HG02840 (cell line): ENCODE measurements around the gene NBAS.

Experiments
- ATAC-seq: cut with Tn5 transposase; IDR thresholded peaks from one replicate; pipeline ENCODE4 v1.9.1; 2021; ENCODE audit warnings: mild to moderate bottlenecking, moderate library complexity, moderate number of reproducible peaks; ENCODE audit not compliant: unreplicated experiment, low FRiP score

The NBAS gene

DNA sequence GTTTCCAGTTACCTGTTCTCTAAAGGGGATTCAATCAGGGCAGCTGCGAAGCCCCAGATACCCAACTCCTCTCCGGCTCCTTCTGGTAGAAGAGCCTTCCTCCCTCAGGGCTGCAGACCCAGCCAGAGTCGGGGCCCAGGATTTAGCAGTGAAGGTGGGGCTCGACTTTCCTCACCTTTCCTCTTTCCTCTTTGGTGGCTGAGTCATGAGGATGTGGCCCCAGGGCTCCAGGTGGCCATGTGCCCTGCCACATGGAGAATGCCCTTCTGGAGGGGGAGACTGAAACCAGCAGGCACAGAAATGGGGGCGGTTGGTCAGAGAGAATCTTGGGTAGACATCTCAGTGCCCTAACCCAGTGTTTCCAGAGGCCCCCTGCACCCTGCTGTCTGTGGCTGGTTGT, 402.6 kb downstream of the NBAS start:
- no peak for ATAC-seq

DNA sequence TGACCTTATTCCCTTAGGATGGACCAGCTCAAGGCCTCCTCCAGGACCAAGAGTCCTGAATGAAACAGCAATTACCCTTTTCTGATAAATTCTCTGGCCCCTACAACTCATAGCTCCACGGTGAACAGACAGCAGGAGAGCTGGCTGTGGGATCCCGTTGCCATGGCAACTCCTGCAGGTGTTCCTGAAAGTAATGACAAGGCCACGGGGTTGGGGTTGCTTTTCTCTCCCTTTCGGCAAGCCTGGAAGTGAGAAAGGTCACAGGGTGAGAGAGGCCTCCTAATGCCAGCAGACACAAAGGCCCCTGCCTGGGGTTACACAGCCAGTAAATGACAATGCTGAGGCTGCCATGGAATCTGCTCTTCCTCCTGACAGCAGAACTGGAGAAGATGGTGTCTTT, 403.0 kb downstream of the NBAS start:
- no peak for ATAC-seq

DNA sequence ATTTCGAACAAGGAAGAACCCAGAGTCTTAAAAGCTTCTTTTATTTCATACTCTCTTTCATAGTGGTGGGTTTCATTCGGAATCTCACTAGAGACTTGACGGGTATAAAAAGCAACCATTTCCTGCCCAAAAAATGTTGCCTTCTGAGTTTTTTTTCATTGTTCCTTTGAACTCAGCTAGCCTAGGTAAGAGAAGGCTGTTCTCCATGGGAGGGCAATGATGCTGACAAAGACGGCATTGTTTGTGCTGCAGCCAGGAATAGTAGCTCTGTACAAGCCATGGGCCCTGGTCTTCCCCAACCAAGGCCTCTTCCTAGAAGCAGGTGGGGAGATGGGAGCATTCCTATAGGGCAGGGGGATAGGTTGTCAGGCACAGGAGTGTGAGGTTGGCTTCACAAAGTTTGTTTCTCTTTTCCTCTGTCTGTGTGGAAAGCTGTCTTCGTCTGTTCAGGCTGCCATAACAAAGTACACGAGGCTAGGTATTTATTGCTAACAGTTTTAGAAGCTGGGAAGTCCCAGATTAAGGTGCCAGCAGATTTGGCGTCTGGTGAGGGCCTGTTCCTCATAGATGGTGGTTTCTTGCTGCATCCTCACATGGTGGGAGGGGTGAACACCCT, 405.1 kb downstream of the NBAS start:
- ATAC-seq: no peak

DNA sequence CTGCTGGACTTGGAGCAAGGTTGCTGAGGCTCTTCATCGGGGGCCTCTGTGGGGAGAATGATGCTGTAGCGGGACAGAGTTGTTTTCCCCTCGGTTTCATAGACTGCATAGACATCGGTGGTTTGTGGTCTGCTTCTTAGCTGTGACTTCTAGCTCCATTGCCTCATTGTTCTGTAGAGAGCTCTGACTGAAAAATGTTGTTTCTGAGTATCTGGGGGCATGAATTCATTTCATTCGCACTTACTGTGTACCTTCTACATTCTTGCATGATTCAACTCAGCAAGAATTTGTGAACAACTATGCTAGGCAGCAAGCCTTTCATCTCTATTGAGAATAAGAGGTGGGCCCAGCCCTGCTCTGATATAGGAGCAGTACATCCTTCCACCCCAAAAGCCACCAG, 406.8 kb downstream of the NBAS start:
- no peak for ATAC-seq

DNA sequence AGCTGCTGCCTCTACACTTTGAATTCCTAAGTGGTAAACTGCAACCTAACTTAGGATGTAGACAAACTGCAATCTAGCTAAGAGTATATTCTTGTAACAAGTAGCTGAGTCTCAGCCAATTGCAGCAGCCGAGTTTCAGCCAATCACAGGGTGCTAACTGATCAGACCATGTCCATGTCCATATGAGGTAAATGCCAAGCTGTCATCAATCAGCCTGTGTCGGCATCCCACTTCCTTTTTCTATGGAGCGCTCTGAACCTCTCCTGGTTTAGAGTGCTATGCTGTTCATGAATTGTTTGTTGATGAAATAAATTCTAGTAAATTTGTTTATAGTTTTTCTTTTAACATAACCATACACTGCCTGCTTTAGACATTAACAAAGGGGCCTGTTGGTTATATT, 408.8 kb downstream of the NBAS start:
- ATAC-seq: no peak

DNA sequence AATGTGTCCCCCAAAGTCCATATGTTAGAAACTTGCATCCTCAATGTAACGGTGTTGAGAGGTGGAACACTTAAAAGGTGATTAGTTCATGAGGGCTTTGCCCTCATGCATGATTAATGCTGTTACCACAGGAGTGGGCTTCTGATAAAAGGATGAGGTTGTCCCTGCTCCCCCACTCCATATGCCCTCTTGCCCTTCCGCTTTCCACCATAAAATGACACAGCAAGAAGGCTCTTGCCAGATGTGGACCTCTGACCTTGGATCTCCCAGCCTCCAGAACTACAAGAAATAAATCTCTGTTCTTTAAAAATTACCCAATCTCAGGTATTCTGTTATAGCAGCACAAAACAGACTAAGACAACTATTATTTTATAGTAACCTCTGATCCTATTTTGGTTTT, 412.1 kb downstream of the NBAS start:
- no peak for ATAC-seq

DNA sequence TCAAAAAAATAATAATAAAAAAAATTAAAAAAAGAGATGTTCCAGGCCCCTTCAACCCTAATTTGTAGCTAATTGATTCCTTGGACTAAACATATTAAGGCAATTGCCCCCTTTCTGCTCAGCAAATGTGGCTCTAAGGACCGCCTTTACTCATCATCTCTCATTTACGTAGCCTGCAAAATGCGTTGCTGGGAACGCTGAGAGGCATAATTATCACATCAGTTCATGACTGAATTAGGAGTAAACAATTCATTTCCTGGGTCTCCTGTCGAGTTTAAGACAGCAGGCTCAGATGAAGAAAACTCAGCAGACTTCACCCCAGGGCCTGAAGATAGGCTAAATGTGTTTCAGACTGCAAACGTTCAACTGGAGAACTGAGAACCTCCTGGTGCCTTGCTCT, 413.5 kb downstream of the NBAS start:
- ATAC-seq: no peak

DNA sequence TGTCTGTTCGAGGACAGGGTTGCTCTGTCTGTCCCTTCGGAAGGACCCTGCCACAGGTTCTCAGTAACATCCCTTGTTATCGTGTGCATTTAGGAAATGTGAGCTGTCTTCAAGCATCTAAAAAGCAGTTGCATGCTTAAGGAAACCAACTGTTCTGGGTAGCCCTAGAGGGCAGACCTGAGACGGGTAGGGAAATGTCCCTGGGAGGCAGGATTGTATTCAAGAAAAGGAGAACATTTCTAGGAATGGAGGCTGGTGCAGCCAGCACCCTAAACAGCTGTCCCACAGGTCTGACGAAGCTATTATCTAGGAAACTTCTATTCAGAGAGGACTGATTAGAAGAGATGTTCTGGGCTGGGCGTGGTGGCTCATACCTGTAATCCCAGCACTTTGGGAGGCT, 414.2 kb downstream of the NBAS start:
- ATAC-seq: no peak

DNA sequence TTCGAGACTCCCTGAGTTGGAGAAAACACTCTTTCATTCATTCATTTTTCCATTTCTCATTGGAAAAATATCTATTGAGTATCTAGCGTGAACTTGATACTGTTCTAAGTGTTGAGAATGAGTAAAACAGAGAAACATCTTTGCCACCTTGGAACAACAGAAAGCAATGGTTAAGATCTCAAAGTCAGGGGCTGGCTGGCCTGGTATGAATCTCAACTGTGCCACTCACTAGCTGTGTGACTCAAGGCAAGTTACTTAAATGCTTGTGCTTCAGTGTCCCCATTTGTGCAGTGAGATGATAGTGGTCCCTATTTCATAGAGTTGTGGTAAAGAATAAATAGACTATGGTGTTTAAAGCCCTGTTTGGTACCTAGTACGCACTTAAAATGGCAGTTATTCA, 415.2 kb downstream of the NBAS start:
- no peak for ATAC-seq

DNA sequence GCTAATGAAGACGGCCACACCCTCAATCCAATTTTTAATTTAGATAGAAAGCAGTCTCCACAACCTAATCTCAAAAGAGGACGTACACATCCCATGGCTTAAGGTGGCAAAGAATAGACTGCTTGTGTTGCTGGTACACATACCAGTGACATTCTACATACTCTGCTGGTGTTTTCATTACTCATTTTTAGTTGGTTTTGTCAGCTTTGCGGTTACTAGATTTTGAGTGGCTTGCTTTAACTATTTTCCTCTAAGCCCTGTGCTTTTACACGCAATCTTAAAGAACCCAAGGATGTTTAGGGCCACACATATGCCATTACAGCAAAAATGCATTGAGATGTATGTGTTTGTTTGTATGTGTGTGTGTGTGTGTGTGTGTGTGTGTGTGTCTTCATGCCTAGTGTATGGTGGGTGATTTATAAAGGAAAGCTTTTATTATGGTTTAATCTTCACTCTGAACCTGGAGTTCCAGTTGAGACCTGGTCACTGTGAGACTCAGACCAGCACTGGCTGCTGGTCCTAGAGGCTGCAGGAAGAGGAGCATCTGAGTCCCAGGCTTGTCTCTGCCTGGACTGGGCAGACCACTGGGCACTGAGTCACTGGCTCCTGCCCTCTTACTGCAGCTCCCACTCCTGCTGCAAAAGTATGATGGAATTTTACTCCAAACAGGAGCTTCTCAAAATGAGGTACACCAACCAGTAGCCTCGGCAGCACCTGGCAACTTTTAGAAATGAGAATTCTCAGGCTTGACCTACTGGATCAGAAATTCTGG, 415.9 kb downstream of the NBAS start:
- ATAC-seq: no peak

DNA sequence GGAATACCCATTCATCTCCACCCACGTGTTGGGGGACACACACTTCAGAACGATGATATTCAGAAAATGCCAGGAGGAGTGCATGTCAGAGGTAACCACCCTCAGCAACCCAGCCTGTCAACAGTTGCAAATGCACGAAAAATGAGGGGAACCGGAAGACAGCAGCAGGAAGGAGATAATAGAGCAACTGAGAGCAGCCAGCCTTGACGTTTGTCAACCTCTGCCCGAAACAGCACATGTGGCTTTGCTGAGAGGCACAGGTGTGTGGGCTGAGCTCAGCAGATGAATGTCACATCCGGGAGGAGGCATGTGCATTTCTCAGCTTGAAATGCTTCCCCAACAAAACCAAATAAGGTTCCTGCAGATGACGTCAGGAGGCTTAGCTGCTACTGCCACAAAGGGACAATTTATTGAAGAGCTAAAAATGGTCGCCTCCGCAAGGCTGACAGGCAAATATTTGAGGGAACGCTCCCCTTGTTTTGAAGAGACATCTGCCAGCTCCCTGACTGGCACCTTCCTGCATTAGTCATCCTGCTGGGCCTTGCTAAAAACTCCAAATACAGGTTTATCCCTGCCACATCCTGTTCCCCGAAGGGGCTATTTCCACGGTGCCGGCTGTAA, 419.0 kb downstream of the NBAS start:
- peak; percentile 100 for ATAC-seq

DNA sequence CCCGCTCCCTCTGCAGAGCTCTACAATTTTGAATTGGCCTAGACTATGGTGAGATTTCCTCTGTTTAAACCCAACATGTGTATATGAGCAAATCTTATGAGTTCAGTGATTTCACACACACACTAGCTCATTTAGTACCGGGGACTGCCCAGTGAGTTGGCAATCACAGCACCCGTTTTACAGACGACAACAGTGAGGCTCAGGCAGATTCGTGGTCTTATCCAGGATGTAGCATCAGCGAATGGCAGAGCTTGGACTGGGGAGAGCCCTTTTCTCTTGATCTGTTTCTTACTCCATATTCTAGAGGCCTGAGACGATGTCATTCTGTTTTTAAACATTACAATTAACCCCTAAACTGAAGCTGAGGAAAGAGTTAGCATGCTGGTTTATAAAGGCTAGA, 419.9 kb downstream of the NBAS start:
- ATAC-seq: no peak

DNA sequence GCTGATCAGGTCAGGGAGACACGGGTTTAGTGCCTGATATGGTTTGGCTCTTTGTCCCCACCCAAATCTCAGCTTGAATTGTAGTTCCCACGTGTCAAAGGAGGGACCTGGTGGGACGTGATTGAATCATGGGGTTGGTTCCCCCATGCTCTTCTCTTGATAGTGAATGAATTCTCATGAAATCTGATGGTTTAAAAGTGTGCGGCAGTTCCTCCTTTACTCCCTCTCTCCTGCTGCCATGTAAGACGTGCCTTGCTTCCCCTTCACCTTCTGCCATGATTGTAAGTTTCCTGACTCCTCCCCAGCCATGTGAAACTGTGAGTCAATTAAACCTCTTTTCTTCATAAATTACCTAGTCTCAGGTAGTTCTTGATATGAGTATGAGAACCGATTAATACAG, 424.5 kb downstream of the NBAS start:
- ATAC-seq: no peak

DNA sequence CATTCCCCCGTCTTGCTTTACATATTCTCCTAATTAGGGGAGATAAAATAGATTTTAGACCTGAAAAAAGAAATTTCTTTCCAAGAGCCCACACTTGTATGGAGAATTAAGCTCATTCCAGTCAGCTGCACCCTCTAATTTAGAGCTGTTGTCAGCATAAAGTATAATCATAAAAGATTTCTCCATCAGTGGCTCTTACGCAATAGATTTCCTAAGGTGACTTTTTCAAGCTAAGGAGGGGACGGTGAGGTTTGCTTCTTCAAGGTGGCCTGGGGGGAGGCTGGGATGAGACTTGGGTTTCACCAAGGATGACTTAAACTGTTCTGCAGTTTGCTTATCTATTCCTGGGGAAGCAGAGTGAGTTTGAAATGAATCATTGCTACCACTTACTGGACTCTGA, 426.2 kb downstream of the NBAS start:
- ATAC-seq: no peak

DNA sequence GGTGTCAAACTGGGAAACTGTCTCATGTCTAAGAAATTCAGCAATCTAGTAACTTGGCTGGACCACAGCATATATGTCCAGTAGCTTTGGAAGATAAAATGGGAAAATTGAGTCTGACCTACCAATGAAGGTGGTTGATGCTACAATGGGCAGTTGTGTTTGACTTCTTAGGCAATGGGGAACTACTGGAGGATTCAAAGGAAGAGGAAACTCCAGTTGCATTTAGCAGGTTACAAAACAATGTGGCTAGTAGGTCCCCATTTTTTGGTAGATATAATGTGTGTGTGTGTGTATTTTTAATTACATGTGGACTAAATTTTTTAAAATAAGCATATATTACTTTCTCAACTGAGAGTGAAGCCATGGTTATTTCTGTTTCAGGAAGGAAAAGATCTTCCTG, 427.7 kb downstream of the NBAS start:
- no peak for ATAC-seq

DNA sequence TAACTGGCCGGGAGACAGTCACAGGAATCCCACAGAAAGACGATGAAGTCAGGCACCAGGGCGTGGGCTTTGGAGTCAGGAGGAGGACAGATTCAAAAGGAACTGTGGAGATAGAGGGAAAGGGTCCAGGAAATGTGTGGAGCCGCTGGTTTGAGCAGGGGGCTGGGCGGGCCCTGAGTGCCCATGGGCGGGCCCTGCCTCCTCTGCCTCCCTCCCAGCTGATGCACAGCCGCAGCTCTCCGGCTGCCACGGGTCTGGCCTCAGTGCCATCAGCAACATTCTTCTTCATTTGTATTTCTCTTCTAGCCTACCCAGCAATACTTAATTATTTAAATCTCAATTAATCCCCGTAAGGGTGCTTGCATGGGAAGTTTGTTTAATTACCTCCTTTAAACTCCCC, 432.3 kb downstream of the NBAS start:
- ATAC-seq: no peak

DNA sequence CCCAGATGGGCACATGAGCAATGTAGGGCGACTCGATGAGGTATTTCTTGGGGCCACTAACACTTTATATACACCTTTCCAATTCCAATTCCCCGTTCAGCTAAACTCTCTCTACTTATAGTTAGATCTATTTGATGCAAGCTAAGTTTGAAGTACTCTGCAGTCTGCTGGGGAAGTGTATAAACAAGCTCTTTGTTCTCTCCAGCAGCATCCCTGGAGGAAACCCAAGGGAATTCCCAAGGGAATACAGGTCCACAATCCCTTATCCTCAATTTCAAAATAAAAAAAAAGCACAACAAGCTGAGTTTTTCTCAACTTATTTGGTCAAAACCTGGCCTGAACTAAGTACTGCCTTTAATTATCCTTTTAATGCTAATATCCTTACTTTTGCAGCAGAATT, 433.3 kb downstream of the NBAS start:
- no peak for ATAC-seq

DNA sequence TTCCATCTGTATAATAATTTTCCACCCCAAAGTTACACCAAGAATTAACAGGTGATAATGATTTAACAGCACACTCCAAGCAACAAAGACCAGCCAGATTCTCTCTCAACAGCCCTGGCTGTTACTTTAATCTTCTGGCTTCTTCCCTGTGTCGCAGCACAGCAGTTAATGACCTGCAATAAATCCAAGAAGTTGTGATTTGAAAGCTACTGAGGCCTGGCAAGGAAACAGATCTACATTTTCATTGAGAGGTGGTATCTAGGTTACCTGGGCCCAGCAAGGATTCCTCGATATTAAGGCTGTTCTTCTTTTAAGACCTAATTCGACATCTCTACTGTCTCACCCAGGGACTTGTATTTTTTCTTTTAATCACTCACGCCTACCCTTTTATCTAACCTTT, 433.8 kb downstream of the NBAS start:
- no peak for ATAC-seq

DNA sequence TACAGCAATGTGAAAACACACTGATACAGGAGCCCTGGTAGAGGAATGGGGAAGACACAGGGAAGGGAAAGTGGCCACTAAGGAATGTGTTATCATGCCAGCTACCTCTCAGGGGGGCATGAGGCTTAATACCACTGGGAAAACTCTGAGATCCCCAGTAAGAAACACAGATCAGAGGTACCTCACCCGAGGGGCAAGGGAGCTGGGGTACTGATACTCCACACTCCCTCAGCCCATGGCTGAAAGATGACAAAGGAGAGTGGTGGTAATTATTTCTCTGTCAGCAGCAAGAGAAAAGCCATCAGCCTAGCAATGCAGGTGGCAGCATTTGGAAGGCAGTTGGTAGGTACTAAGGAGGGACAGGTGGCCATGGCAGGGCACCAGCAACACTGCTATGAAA, 434.8 kb downstream of the NBAS start:
- no peak for ATAC-seq

DNA sequence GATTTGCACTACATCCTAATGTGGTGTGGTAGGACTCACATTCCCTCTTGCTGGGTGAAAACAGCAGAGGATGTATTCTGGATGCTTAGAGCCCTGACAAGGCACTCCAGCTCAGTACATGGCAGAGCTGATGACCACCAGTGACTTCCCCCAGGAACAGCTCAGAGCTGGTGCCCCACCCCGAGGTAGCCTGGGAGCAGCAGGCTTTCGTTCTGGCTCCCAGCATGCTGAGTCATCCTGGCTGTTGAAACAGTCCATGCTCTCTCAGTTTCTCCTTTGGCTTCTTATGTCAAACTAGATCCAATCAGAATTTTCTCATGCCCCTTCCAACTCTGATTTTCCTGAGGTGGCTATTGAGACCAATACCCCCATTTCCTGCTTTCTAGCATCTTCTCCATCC, 438.2 kb downstream of the NBAS start:
- no peak for ATAC-seq

DNA sequence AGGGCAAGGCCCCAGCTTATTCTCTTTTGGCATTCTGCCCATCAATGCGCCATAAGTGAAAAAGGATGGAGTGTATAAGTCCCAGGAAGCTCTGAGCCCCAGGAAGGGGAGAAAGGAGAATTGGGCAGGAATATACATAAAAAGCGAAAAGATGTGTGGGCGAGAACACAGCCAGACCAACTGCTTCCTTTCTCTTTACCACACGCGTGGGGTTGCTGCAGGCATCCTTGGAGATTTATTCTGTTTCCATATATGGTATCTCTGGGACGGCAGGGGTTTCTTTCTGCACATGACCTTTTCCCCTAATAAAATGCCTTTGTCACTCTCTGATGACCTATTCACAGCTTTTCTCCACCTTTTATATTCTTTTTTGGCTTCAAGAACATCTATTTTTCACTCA, 440.5 kb downstream of the NBAS start:
- no peak for ATAC-seq

DNA sequence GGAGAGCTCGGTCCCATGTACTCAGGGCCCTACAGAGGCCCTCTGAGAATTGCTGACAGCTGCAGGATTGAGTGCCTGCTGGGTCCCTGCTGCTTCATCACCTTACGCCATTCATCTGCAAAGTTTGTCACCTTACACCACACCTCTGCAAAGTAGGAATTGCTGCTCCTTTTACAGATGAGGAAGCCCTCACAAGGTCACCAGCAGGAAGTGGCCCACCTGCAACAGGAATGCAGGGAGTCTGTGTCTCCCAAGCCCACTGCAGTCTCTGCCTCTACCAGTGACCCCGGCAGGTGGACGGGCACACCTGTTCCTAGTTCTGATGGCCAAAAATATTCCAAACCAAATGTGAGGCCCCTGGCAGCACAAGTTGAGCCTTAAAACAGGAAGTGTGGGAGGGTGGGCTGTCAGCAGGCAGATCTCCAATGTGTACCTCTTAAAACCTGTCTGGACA, 441.4 kb downstream of the NBAS start:
- no peak for ATAC-seq
